ENCODE measurements around the gene CERK. TPM values are rescaled to one million over a fixed set of nuclear protein-coding genes. Genes with fewer than 3 reads are reported as not detected.

Gene CERK
- total and polyA plus RNA-seq, 2 of the 8 experiments (the other 6 are each of a cell fraction or from before 2014, with no cell fraction given) = 26.6 to 59.0 TPM

DNA sequence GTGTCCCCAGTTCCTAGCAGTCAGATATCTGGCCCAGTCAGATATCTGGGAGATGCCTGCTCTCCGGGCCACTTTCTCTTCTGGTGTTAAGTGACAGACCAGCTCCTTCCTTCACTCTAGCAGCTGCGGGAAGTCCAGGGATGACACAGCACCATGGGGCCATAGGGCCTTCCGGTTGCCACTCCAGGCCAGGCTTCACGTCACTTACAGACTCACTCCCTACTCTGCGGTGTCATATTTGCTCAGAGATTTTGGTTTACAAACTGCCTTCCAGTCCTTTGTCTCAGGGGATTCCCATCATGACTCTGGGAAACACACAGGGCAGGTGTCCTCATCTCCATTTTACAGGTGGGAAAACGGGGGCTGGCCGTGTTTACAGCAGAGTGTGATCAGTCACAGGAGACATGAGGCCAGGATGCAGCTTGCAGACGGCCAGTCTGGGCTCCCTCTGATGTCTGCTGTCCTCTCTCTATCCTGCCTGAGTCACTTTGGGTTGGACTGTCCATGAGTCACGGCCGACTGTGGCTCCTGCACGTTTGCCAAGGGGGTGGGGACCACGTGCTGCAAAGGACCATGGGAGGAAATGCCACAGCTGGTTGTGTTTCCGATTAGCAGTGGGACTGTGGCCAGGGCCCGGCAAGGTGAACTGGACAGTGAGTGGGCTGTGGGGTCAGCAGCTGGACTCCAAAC is 16.2 kb upstream of the CERK start (continued):
- no peak for TF ChIP-seq RFX5 (IDR thresholded peaks at IDR 0.05; ENCODE audit: borderline replicate concordance, low read depth, low read length)
- no peak for TF ChIP-seq SIRT6 (IDR thresholded peaks at IDR 0.05; ENCODE audit: low read length)
- TF ChIP-seq, protein P1, sequence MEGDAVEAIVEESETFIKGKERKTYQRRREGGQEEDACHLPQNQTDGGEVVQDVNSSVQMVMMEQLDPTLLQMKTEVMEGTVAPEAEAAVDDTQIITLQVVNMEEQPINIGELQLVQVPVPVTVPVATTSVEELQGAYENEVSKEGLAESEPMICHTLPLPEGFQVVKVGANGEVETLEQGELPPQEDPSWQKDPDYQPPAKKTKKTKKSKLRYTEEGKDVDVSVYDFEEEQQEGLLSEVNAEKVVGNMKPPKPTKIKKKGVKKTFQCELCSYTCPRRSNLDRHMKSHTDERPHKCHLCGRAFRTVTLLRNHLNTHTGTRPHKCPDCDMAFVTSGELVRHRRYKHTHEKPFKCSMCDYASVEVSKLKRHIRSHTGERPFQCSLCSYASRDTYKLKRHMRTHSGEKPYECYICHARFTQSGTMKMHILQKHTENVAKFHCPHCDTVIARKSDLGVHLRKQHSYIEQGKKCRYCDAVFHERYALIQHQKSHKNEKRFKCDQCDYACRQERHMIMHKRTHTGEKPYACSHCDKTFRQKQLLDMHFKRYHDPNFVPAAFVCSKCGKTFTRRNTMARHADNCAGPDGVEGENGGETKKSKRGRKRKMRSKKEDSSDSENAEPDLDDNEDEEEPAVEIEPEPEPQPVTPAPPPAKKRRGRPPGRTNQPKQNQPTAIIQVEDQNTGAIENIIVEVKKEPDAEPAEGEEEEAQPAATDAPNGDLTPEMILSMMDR (IDR thresholded peaks at IDR 0.05; ENCODE audit: control extremely low read depth in 1 of 3, insufficient read depth in 1 of 3, low read depth in 1 of 3, low read length in 3 of 3) = no peak
- no peak for TF ChIP-seq CREB1 (IDR thresholded peaks at IDR 0.05)
- TF ChIP-seq HDAC6 (IDR thresholded peaks at IDR 0.05; ENCODE audit: low read depth, low read length) = no peak
- no peak for TF ChIP-seq SP2 (IDR thresholded peaks at IDR 0.05; ENCODE audit: low read length)

Measured in H1 (cell line).